HG03442 (cell line): ENCODE results near the gene NKG7.
"Not testable (repeated sequence)": the region's sequence is repeated elsewhere in the genome, so short reads cannot be mapped to it uniquely, and the experiment has no call there.

Source experiments
- ATAC-seq: cut with Tn5 transposase; IDR thresholded peaks from one replicate; pipeline ENCODE4 v1.9.1; 2021; ENCODE audit warnings: mild to moderate bottlenecking, moderate library complexity; ENCODE audit not compliant: unreplicated experiment

NKG7 gene, protein sequence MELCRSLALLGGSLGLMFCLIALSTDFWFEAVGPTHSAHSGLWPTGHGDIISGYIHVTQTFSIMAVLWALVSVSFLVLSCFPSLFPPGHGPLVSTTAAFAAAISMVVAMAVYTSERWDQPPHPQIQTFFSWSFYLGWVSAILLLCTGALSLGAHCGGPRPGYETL

DNA sequence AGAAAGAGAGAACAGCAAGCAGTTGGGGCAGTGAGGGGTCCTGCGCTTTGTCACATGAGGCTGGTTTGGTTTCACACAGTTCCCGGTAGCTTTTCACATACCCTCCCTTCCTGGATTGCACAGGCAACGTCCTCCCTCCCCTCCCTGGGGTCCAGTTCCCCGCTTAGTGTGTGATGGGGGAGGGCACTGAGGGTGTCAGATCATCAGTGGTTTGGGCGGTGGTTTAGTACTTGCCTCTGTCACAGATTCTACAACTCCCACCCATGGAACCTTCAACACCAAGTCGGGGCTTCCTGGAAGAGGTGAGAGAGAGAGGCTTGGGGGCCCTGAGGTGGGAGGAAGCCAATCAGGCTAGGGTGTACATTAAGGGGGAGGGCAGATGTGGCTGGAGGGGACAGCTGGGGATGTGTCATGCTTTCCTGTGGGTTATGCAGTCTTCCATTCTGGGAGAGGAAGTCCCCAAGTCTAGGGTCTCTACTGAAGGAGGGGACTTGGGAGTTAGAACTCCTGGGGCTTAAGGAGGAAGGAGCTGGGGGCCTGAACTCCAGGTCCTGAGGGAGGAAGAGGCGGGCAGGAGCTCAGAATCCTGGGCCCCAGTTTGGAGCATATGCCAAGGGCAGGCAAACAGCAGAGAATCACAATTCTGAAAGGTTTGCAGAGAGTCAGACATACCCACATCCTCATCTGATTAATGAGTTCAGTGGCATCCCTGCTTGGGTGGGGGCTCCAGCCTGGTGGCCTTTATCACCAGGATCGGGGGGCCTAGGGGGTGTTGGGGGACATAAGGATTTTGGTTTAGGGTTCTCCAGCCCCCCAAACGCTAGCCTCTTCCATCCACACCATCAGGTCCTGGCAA, at the start of gene NKG7:
Gene NKG7, minus strand, starts transcription at position 6 of the 856 bp plus-strand sequence. CDS start 119 bp downstream, outside the sequence.
- ATAC-seq = peak; percentile 25

- peak; percentile 57 for ATAC-seq
These were observed 49.6 kb upstream of the NKG7 start for GRCh38 chr19:51422053-51422448.

- no peak for ATAC-seq
These were observed 49.0 kb upstream of the NKG7 start for GRCh38 chr19:51421229-51422052.

GRCh38 chr19:51420511-51420910, 48.1 kb upstream of the NKG7 start:
- not testable (repeated sequence) for ATAC-seq

DNA sequence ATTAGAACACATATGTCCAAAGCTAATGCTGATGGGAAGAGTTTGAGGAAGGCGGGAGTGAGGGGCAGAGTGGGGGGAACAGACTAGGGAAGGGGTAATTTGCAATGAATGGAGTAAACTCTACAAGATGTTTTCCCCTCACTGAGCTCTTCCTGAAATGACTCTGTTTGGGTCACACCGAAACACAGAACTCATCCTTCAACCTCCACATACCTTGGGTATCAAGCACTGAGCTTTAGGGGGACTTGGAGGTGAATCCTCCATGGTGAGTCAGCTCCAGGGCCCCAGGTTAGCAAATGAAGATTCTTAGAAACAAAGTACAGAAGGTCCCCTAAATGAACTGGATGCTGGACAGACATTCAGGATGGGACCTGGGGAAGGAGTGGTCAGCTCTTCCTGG, 46.3 kb upstream of the NKG7 start:
- no peak for ATAC-seq

DNA sequence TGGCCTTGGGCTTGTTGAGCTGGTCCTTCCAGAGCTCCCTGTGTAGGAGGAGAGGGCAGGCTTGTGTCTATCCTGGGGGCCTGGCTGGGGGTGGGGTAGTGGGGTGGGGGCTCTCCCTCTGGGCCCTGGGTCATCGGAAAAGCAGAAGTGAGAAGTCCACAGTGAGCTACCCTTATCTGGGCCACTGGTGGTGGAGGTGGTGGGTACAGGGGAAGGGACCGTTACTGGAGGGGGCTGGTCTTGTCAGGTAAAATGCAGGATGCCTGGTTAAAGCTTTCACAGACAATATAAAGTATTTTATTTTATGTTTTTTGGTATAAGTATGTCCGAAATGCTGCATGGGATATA, 45.3 kb upstream of the NKG7 start:
- peak; percentile 27 for ATAC-seq

DNA sequence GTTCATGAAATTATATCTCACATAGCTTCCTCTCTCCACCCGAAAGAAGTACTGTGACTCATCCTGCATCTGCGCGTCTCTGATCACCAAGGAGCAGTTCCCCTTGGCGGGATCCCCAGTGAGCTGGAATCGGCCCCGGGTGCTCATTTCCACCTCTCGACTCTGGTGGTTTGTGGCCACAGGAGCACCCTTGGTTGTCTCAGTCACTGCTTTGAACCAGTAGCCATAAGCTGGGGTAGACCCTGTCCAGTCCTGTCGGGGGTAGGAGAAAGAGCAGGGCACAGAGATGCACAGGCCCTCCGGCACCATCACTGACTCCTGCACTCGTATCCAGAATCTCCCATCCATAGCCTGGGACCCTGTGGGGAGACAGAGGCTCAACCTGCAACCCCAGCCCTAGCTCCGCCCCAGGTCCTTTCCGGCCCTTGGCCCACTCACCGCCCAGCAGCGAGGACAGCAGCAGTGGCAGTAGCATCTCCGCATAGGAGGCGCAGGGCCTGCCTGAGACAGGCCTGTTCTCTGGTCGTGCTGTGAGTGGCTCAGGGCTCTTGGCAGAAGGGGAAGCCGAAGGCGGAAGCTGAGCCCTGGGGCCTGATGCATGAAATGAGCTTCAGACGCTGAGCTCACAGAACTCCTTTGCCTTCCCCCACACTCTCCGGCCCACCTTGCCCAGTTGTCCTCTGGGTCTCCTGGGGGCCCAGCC, 44.8 kb upstream of the NKG7 start, which contains the start of gene SIGLEC10:
Gene SIGLEC10, minus strand, starts transcription at position 536 of the 703 bp plus-strand sequence. Its CDS starts 61 bp downstream, at position 475.
- ATAC-seq = peak; percentile 48

- not testable (repeated sequence) for ATAC-seq
These were observed 44.0 kb upstream of the NKG7 start for GRCh38 chr19:51416422-51416821.

GRCh38 chr19:51415187-51415586, 42.7 kb upstream of the NKG7 start:
- no peak for ATAC-seq

DNA sequence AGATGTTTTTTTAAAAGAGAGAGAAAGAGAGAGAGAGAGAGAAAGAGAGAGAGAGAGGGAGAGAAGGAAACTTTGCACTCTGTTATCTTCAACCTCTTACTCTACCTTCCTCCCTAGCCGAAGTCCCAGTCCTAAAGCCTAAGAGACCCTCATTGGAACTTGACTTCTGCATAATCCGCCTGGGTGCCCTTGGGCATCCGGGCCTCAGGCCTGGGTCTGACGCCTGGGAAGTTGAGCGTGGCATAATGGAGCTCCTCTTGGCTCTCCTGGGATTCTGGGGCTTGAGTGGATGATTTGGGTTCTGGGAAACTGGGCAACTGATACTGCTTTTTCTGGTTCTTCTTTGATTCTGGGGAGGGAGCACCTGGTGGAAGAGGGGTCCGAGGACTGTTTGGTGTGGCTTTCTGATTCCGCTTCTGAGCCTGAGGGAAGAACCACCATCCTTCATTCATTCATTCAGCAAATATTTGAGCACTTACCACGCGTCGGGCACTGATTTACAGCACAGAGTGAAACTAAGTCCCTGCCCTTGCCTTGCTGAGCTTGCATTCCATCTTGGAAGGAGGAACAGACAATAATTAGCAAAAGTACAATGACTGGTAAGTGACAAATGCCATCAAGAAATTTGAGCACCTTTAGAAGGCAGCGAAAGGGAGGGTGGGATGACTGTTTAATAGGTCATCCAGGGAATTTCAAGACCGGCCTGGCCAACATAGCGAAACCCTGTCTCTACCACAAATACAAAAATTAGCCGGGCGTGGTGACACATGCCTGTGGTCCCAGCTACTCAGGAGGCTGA, 38.7 kb upstream of the NKG7 start:
- ATAC-seq = no peak

- ATAC-seq = no peak
These were observed 35.2 kb upstream of the NKG7 start for GRCh38 chr19:51407511-51408131.

- ATAC-seq = no peak
These were observed 29.7 kb upstream of the NKG7 start for GRCh38 chr19:51402117-51402516.

DNA sequence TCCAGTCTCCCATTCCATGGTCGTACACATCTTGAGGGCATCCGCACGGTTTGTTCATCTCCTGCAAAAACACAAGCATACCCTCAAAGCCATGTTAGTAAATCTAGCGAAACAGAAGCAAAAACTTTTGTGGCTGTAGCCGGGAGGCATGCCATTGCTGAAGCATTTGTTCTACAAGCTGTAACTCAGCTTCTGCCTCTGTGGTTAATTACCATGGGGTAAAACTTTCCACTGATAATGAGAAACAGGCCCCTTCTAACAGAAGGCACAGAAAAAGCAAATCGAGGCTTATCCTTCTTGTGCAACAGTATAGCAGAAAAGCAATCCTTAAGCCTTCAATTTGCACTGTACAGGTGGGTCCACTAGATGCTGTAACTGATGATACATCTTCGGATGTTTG, 27.5 kb upstream of the NKG7 start:
- not testable (repeated sequence) for ATAC-seq

DNA sequence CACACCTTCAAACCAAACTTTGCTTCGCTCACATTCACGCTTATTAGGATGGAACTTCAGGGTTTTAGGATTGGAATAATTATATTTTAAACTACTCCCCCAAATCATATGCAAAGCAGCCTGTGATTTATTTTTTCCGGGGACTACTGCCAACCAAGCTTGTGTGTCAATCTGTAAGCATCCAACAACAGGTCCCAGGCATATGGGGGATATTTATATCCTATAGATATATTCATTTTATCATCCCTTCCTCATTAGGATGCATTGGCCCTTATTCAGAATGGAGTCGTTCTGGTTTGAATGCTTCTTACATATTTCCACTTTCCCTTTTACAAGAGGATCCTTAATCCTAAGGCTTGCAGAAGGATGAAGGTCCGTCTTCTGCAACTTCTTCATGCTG, 26.8 kb upstream of the NKG7 start:
- no peak for ATAC-seq

DNA sequence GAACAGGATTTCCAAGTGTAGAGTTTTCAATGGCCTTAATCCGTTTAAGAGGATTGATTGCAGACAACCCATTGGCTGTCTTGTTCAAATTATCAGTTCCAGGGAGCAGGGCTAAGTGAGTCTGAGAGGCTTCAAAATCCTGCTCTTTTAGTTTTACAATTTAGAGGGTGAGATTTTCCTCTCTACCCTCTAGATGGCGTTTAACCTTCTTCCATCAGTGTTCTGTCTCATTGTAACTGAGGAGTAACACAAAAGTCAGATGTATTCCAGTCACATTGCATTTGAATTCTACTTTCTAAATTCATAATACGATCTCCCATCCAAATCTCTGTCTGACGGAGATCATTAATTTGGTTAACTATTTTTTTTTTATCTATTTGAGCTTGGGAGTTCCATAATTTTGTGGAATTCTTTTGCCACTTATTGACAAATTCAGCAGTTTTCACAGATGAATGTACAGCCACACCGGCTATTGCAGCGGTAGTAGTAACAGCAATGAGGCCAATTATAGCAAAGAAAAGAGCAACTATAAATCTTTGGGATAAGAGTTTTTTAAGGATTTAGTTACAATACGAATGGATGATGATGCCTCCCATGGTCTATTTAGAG, 25.7 kb upstream of the NKG7 start:
- ATAC-seq = no peak

GRCh38 chr19:51397453-51397852, 25.0 kb upstream of the NKG7 start:
- ATAC-seq = not testable (repeated sequence)

DNA sequence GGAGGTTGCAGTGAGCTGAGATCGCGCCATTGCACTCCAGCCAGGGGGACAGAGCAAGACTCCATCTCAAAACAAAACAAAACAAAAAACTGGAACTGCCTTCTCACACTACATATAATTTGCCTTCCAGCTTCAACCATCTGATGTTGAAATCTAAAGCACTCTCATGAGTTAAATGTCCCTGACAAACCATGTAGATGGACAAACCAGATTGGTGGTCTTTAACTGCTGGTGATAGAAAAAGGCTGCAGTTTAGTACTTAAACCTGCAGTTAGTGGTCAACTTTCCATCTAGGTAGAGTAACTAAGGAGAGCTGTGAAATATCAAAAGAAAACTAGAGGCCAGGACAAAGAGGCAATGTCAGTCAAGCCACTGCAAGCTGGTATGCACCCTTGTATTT, 23.7 kb upstream of the NKG7 start:
- no peak for ATAC-seq

DNA sequence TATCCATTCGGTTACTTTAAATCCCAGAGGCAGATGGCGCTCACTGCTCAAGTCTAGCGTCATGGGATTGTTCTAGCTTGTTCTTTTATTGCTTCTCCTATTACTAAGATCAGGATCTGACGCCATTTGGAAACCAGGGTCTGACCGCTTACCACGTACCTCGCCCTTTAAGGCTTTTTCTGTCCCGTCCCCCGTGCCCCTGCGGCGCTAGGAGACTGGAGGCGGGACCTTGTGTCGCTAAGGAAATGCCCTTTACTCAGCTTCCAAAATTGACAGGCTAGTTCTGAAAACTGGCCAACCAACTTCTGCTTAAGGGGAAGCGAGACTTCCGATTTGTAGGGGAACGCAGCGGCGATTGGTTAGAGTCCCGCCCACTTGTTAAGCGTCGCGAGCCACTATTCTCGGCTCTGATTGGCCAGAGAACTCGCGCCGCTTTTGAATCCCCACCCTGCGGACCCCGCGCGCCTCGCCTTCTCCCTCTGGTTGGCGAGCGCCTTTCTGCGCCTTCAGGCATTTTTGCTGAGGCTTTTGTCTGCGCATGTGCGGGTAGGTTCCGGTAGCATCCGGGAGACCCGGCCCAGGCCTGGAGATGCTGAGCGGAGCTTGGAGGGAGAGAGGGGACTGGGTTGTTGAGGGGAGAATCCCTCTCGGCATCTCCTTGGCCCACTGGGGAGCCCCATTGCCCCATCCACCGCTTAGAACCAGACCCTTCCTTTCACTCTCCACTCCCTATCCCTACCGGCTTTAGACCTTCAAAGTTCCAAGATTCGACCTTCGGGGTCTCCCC, 21.8 kb upstream of the NKG7 start:
- ATAC-seq = peak; percentile 79
